ENCODE data around the gene ZBED1. TPM values are rescaled to one million over a fixed set of nuclear protein-coding genes. Genes with fewer than 3 reads are reported as not detected.
"Not testable (repeated sequence)": the region's sequence is repeated elsewhere in the genome, so short reads cannot be mapped to it uniquely, and the experiment has no call there.

ZBED1 gene
- total RNA-seq, 1 experiment from 2014 or later = 36.9 TPM

GRCh38 chrX:2460048-2460447, 40.7 kb downstream of the ZBED1 start:
- not testable (repeated sequence) for DNase-seq (ENCODE audit: extremely low read depth, low read depth)

DNA sequence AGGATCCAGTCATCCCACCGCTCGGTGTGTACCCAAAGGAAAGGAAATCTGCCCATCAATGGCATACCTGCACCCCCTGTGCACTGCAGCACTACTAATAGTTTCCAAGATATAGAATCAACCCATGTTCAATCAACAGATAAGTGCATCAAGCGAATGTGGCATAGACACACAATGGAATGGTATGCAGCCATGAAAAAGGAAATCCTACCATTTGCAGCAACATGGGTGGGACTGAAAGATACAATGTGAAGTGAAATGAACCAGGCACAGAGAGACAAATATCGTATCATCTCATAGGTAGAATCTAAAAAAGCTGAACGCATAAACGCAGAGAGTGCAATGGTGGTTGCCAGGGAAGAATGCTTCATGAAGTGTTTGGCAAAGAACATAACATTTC, 42.5 kb downstream of the ZBED1 start:
- DNase-seq (ENCODE audit: extremely low read depth, low read depth) = no peak

DNA sequence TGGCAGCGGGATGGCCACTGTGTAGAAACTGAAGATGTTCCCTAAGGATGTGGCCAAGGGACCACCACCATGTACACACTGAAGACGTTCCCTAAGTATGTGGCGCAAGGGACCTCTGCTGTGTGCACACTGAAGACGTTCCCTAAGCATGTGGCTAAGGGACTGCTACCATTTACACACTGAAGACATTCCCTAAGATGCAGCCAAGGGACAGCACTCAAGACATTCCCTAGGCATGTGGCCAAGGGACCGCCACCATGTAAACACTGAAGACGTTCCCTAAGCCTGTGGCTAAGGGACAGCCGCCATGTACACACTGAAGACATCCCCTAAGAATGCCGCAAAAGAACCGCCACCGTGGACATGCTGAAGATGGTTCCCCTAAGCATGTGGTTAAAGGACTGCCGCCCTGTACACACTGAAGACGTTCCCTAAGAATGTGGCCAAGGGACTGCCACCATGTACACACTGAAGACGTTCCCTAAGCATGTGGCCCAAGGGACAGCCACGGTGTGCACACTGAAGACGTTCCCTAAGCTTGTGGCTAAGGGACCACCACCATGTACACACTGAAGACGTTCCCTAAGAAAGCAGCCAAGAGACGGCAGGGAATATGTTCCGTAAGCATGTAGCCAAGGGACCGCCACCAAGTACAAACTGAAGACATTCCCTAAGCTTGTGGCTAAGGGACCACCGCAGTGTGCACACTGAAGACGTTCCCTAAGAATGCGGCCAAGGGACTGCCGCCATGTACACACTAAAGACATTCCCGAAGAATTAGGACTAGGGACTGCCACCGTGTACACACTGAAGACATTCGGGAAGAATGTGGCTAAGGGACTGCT, 43.3 kb downstream of the ZBED1 start:
- no peak for DNase-seq (ENCODE audit: extremely low read depth, low read depth)

DNA sequence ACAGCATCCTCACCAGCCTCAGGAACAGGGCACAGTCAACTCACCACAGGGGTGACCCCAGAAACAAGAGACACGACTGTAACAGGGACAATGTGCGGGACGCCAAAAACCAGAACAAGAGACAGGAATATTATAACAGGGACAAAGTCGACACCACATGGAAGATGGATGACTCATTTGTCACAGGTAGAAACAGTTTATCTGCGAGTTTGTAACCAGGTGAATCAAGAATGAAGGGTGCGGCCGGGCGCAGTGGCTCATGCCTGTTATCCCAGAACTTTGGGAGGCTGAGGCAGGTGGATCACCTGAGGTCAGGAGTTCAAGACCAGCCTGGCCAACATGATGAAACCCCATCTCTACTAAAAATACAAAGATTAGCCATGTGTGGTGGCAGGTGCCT, 44.7 kb downstream of the ZBED1 start:
- not testable (repeated sequence) for DNase-seq (ENCODE audit: extremely low read depth, low read depth)

DNA sequence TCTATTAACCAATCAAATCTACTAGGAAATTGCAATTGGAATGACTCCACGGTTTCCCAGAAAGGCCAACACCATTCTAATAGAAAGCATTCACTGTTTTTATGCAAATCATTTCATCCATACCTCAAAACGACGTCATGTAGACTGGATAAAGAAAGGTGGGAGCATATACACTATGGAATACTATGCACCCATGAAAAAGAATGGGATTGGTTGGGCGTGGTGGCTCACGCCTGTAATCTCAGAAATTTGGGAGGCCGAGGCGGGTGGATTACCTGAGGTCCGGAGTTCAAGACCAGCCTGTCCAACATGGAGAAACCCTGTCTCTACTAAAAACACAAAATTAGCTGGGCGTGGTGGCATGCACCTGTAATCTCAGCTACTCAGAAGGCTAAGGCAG, 46.2 kb downstream of the ZBED1 start:
- not testable (repeated sequence) for DNase-seq (ENCODE audit: extremely low read depth, low read depth)

GRCh38 chrX:2452799-2453198, 48.0 kb downstream of the ZBED1 start:
- no peak for DNase-seq (ENCODE audit: extremely low read depth, low read depth)

DNA sequence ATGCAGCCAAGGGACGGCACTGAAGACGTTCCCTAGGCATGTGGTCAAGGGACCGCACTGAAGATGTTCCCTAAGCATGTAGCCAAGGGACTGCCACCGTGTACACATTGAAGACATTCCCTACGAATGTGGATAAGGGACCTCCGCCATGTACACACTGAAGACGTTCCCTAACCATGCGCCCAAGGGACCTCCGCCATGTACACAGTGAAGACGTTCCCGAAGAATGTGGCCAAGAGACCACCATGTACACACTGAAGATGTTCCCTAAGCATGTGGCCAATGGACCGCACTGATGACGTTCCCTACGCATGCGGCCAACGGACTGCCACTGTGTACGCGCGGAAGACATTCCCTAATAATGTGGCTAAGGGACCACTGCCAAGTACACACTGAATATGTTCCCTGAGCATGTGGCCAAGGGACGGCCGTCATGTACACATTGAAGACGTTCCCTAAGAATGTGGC, 48.4 kb downstream of the ZBED1 start:
- DNase-seq (ENCODE audit: extremely low read depth, low read depth) = no peak

- no peak for DNase-seq (ENCODE audit: extremely low read depth, low read depth)
Measured at GRCh38 chrX:2451501-2452316, 49.1 kb downstream of the ZBED1 start.

DNA sequence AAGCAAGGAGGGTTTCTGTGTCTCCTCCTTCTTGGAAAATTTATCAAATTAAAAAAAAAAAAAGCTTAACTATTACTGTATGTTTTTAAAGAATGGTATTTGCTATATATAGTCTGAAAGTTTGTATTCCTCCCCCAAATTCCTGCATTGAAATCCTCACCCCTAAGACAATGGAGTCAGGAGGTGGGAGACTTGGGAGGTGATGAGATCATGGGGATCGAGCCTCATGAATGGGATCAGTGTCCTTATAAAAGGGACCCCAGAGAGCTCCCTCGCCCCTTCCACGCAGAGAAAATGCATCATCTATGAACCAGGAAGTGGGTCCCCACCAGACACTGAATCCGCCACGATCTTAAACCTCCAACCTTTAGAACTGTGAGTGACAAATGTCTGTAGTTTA, 50.1 kb downstream of the ZBED1 start:
- DNase-seq (ENCODE audit: extremely low read depth, low read depth) = no peak

DNA sequence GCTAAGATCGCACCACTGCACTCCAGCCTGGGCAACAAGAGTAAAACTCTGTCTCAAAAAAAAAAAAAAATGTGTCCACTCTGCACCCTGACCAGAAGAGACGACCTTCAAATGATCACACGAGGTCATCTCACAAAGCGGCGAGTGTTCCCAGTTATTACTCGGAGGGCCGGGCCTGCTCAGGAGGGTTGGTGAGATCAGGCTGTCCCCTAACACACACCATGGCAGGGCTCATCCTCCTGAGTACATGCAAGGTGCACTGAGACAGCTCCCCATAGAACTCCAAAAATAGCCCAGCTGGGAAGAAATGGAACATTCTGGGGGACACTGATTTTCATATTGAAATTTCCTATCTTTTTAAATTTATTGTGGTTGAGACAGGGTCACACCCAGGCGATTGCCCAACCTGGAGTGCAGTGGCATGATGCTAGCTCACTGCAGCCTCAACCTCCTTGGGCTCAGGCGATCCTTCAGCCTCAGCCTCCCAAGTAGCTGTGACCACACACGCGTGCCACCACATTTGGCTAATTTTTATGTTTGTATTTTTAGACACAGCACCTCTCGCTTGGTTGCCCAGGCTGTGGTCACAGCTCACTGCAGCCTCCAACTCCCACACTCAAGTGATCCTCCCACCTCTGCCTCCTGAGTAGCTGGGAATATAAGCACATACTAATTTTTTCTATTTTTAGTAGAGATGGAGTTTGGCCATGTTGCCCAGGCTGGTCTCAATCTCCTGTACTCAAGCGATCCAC, 51.5 kb downstream of the ZBED1 start:
- no peak for DNase-seq (ENCODE audit: extremely low read depth, low read depth)

DNA sequence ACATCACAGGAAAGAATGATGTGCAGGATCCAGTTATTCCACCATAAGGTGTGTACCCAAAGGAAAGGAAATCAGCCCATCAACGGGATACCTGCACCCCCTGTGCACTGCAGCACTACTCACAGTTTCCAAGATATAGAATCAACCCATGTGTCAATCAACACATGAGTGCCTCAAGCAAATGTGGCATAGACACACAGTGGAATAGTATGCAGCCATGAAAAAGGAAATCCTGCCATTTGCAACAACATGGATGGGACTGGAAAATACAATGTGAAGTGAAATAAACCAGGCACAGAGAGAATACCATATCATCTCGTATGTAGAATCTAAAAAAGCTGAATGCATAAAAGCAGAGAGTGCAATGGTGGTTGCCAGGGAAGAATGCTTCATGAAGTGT, 53.3 kb downstream of the ZBED1 start:
- no peak for DNase-seq (ENCODE audit: extremely low read depth, low read depth)

DNA sequence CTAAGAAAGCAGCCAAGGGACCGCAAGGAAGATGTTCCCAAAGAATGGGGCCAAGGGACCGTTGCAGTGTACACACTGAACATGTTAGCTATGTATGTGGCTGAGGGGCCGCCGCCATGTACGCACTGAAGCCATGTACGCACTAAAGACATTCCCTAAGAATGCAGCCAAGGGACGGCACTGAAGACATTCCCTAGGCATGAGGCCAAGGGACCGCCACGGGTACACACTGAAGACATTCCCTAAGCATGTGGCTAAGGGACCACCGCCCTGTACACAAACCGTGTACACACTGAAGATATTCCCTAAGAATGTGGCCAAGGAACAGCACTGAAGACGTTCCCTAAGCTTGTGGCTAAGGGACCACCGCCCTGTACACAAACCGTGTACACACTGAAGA, 54.0 kb downstream of the ZBED1 start:
- DNase-seq (ENCODE audit: extremely low read depth, low read depth) = no peak

DNA sequence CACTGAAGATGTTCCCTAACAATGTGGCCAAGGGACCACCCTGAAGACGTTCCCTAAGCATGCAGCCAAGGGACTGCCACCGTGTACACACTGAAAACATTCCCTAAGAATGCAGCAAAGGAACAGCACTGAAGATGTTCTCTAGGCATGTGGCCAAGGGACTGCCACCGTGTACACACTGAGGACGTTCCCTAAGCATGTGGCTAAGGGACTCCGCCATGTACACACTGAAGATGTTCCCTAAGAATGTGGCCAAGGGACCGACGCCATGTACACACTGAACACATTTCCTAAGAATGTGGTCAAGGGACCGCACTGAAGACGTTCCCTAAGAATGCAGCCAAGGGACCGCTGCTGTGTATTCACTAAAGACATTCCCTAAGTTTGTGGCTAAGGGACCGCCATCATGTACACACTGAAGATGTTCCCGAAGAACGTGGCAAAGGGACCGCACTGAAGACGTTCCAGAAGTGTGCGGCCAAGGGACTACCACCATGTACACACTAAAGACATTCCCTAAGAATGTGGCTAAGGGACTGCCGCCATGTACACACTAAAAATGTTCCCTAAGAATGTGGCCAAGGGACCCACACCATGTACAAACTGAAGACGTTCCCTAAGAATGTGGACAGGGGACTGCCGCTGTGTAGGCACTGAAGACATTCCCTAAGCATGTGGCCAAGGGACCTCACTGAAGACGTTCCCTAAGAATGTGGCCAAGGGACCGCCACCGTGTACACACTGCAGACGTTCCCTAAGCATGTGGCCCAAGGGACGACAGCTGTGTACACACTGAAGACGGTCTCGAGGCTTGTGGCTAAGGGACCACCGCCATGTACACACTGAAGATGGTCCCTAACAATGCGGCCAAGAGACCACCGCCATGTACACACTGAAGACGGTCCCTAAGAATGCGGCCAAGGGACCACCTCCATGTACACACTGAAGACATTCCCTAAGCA, 54.8 kb downstream of the ZBED1 start:
- no peak for DNase-seq (ENCODE audit: extremely low read depth, low read depth)

- DNase-seq (ENCODE audit: extremely low read depth, low read depth) = no peak
Measured at GRCh38 chrX:2442694-2443093, 58.1 kb downstream of the ZBED1 start.

DNA sequence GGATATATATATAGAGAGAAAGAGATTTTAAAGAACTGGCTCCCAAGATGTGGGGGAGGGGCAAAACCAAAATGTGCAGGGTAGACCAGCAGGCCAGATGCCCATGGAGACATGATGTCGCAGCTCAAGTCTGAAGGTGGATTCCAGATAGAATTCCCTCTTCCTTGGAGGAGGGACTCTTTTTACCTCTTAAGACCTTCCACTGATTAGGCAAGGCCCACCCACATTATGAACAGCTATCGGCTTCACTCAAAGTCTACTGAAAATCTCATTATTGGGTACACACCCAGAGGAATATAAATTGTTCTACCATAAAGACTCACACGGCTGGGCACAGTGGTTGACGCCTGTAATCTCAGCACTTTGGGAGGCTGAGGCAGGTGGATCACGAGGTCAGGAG, 59.3 kb downstream of the ZBED1 start:
- DNase-seq (ENCODE audit: extremely low read depth, low read depth) = no peak

- no peak for DNase-seq (ENCODE audit: extremely low read depth, low read depth)
Measured at GRCh38 chrX:2439613-2440012, 61.2 kb downstream of the ZBED1 start.
